ENCODE data around the gene SUPT3H. TPM values are rescaled to one million over a fixed set of nuclear protein-coding genes. Genes with fewer than 3 reads are reported as not detected.
"Not testable (repeated sequence)": the region's sequence is repeated elsewhere in the genome, so short reads cannot be mapped to it uniquely, and the experiment has no call there.

SUPT3H gene
- total RNA-seq, 1 donor, result 7.1 TPM

DNA sequence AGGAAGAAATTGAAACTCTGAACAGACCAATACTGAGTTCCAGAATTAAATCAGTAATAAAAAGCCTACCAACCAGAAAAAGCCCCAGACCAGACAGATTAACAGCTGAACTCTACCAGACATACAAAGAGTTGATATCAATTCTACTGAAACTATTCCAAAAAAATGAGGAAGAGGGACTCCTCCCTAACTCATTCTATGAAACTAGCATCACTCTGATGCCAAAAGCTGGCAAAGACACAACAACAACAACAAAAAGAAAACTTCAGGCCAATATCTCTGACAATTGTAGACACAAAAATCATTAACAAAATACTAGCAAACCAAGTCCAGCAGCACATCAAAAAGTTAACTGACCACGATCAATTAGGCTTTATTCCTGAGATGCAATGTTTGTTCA lies 295.6 kb downstream of the SUPT3H start:
- H3K9me3 ChIP-seq (ENCODE audit: low read depth, low read length), result peaks cover 11% of the 10 kb centered on the region
- no peaks in the 10 kb centered on the region for H3K27me3 ChIP-seq (ENCODE audit: insufficient read depth, low read length)
- H3K4me3 ChIP-seq (ENCODE audit: low read length), result no peak overlapping the region
- H3K4me1 ChIP-seq (ENCODE audit: insufficient read depth, low read length), result no peaks in the 10 kb centered on the region

- Histone ChIP-seq H3K9me3 (ENCODE audit: low read depth, low read length) (peaks cover 11% of the 10 kb centered on the region), H3K4me1 (ENCODE audit: insufficient read depth, low read length) (no peaks in the 10 kb centered on the region), H3K27me3 (ENCODE audit: insufficient read depth, low read length) (no peaks in the 10 kb centered on the region), H3K4me3 (ENCODE audit: low read length) (no peak overlapping the region)
Measured at GRCh38 chr6:45081634-45082033, 296.1 kb downstream of the SUPT3H start.

DNA sequence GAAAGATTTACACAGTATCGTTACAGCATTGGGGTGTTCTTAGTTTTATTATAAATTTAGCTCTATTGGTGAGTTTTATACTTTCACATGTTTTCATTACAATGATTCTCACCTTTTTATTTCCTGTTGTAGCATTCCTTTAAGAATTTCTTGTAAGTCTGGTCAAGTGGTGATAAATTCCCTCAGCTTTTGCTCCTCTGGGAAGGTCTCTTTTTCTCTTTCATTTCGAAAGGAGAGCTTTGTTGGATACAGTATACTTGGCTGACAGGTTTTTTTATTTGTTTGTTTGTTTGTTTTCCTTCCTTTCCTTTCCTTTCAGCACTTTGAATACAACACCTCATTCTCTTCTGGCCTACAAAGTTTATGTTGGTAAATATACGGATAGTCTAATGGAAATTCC lies 299.3 kb downstream of the SUPT3H start:
- Histone ChIP-seq H3K4me3 (ENCODE audit: low read length) (no peak overlapping the region), H3K27me3 (ENCODE audit: insufficient read depth, low read length) (no peaks in the 10 kb centered on the region), H3K9me3 (ENCODE audit: low read depth, low read length) (peaks cover 11% of the 10 kb centered on the region), H3K4me1 (ENCODE audit: insufficient read depth, low read length) (no peaks in the 10 kb centered on the region)

- Histone ChIP-seq H3K4me1 (ENCODE audit: insufficient read depth, low read length) (no peaks in the 10 kb centered on the region), H3K27me3 (ENCODE audit: insufficient read depth, low read length) (no peaks in the 10 kb centered on the region), H3K9me3 (ENCODE audit: low read depth, low read length) (peaks cover 11% of the 10 kb centered on the region), H3K4me3 (ENCODE audit: low read length) (no peak overlapping the region)
Measured at GRCh38 chr6:45076217-45076930, 301.4 kb downstream of the SUPT3H start.

DNA sequence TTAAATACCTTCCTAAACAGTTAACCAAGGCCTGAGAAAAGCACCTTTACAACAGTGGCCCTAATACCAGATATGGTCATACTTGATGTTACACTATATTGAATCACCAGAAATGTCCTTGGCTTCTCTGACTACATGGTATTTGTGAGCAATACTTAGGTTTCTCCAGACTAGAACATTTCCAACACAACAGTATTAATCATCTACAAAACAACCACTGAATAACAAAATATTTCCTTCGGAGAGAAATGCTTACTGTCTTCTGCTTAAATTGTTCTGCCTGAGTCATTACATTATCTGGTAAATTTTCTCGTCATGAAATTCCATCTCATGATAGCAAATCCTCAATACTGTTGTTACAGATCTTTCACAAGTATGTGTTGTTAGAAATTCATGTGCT lies 302.5 kb downstream of the SUPT3H start:
- no peak overlapping the region for H3K4me3 ChIP-seq (ENCODE audit: low read length)
- H3K27me3 ChIP-seq (ENCODE audit: insufficient read depth, low read length), result no peaks in the 10 kb centered on the region
- no peaks in the 10 kb centered on the region for H3K4me1 ChIP-seq (ENCODE audit: insufficient read depth, low read length)
- H3K9me3 ChIP-seq (ENCODE audit: low read depth, low read length), result peaks cover 11% of the 10 kb centered on the region

DNA sequence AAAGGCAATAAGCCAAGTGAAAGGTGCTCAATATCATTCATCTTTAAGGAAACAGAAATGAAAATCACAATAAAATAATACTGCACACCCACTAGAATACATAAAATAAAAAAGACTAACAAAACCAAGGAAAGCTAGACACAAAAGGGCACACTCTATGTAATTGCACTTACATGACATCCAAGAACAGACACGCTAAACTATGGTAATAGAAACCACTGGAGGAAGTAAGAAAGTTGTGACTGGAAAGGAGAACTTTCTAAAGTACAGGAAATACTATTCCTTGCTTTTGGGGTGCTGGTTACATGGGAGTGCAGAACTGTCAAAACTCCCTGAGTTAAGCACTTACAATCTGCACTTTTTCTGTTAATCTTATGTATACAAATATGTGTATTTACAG lies 303.3 kb downstream of the SUPT3H start:
- Histone ChIP-seq H3K4me1 (ENCODE audit: insufficient read depth, low read length) (no peaks in the 10 kb centered on the region), H3K27me3 (ENCODE audit: insufficient read depth, low read length) (no peaks in the 10 kb centered on the region), H3K9me3 (ENCODE audit: low read depth, low read length) (peaks cover 11% of the 10 kb centered on the region), H3K4me3 (ENCODE audit: low read length) (no peak overlapping the region)

DNA sequence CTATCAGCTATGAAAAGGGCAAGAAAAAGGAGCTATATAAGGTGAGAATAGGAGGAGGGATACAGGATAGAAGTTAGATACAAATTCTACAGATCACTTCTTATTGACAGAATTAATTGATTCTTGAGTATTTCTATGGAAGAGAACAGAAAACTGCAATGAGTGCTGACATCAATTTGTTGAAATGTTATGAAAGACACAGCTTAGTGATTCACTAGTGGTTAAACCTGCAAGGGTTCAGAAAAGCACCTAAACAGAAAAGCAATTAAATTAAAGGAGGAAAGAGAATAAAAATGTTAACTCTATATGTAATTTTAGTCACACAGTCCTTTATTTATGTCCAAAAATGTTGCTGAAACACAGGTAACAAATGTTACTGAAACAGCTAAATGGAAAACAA lies 304.0 kb downstream of the SUPT3H start:
- H3K9me3 ChIP-seq (ENCODE audit: low read depth, low read length), result peaks cover 10% of the 10 kb centered on the region
- no peaks in the 10 kb centered on the region for H3K4me1 ChIP-seq (ENCODE audit: insufficient read depth, low read length)
- no peaks in the 10 kb centered on the region for H3K27me3 ChIP-seq (ENCODE audit: insufficient read depth, low read length)
- H3K4me3 ChIP-seq (ENCODE audit: low read length), result no peak overlapping the region

DNA sequence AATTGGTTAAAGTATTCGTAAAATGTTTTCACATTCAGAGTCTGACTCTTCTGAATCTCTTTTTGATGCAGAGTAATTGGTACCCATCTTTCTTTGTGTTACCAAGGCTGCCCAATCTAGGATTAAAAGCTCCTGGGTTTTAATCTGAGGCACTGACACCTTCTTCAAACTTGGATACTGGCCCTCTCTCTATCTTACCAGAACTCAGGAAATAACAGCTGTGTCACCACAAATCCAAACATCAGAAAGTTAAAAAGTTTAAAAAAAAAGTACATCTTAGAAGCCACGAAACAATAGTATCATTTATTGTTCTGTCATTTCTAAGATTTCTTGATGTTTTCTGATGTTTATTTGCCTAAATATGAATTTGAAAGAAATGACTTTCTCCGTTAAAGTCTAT lies 305.1 kb downstream of the SUPT3H start:
- Histone ChIP-seq H3K4me3 (ENCODE audit: low read length) (no peak overlapping the region), H3K27me3 (ENCODE audit: insufficient read depth, low read length) (no peaks in the 10 kb centered on the region), H3K4me1 (ENCODE audit: insufficient read depth, low read length) (no peaks in the 10 kb centered on the region), H3K9me3 (ENCODE audit: low read depth, low read length) (no peaks in the 10 kb centered on the region)

DNA sequence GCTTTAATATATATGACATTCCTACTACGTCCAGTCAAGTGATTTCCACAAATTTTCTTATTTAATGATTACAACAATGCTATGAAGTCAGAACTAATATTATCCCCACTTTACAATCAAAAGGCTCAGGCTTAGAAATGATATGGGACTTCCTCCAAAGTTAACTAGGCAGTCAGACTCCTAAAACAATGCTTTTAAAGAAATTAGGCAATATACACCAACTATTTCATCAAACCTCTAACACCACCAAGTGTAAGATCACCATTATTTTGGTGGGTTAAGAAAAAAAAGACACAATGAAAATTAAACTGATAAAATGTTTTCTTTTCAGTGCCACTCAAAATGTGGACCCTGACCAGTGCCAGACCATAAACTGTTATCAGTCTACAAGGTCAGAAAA lies 305.7 kb downstream of the SUPT3H start:
- H3K27me3 ChIP-seq (ENCODE audit: insufficient read depth, low read length), result no peaks in the 10 kb centered on the region
- no peaks in the 10 kb centered on the region for H3K9me3 ChIP-seq (ENCODE audit: low read depth, low read length)
- H3K4me1 ChIP-seq (ENCODE audit: insufficient read depth, low read length), result no peaks in the 10 kb centered on the region
- no peak overlapping the region for H3K4me3 ChIP-seq (ENCODE audit: low read length)

DNA sequence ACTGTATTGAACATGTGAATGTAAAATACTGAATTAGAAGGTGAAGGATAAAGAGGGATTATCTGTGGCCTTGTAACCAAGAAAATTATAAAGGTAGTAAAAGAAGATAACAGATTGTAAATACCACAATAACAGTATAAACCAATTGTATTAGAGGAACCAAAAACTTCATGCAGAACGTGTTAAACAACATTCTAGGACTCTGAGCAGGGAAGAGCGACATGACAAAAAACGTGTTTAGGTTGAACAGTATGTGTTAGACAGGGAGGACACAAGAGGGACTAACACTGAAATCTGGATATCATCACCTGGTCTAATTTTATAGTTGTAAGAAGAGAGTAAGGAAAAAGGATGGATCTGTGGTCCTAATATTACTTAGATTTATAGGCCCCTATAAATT lies 308.6 kb downstream of the SUPT3H start:
- Histone ChIP-seq H3K4me1 (ENCODE audit: insufficient read depth, low read length) (no peaks in the 10 kb centered on the region), H3K27me3 (ENCODE audit: insufficient read depth, low read length) (no peaks in the 10 kb centered on the region), H3K9me3 (ENCODE audit: low read depth, low read length) (no peaks in the 10 kb centered on the region), H3K4me3 (ENCODE audit: low read length) (no peak overlapping the region)

GRCh38 chr6:45067446-45067845 lies 310.3 kb downstream of the SUPT3H start:
- H3K4me3 ChIP-seq (ENCODE audit: low read length); H3K4me1 ChIP-seq (ENCODE audit: insufficient read depth, low read length); H3K27me3 ChIP-seq (ENCODE audit: insufficient read depth, low read length); H3K9me3 ChIP-seq (ENCODE audit: low read depth, low read length): not testable (repeated sequence)

DNA sequence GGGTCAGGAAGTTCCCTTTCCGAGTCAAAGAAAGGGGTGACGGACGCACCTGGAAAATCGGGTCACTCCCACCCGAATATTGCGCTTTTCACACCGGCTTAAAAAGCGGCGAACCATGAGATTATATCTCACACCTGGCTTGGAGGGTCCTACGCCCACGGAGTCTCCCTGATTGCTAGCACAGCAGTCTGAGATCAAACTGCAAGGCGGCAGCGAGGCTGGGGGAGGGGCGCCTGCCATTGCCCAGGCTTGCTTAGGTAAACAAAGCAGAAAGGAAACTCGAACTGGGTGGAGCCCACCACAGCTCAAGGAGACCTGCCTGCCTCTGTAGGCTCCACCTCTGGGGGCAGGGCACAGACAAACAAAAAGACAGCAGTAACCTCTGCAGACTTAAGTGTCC lies 315.1 kb downstream of the SUPT3H start:
- not testable (repeated sequence) for H3K4me1 ChIP-seq (ENCODE audit: insufficient read depth, low read length); H3K27me3 ChIP-seq (ENCODE audit: insufficient read depth, low read length); H3K9me3 ChIP-seq (ENCODE audit: low read depth, low read length); H3K4me3 ChIP-seq (ENCODE audit: low read length)

GRCh38 chr6:45057711-45058110 lies 320.0 kb downstream of the SUPT3H start:
- no peaks in the 10 kb centered on the region for H3K27me3 ChIP-seq (ENCODE audit: insufficient read depth, low read length)

DNA sequence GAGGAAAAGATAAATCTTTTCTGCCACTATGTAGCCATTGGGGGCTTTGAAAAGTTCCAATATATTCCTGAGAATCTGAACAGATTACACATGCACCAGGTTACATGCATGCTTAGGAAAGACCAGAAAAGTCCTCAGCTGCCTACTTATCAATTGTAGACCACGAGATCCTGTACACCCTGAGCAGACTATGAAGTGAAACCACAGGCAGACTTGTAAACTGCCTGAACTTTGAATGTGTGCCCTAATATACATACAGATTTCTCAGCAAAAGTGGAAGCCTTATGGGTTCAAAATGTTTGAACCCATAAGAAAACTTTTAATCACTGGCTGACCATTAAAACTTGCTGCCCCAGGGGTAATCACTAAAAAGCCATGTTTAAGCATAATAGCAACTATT lies 323.1 kb downstream of the SUPT3H start:
- Histone ChIP-seq H3K9me3 (ENCODE audit: low read depth, low read length) (no peaks in the 10 kb centered on the region), H3K4me3 (ENCODE audit: low read length) (no peak overlapping the region), H3K4me1 (ENCODE audit: insufficient read depth, low read length) (no peaks in the 10 kb centered on the region), H3K27me3 (ENCODE audit: insufficient read depth, low read length) (no peaks in the 10 kb centered on the region)

More at GRCh38 chr6:45057711-45058110, 320.0 kb downstream of the SUPT3H start:
- no peak overlapping the region for H3K4me3 ChIP-seq (ENCODE audit: low read length)
- no peaks in the 10 kb centered on the region for H3K9me3 ChIP-seq (ENCODE audit: low read depth, low read length)
- no peaks in the 10 kb centered on the region for H3K4me1 ChIP-seq (ENCODE audit: insufficient read depth, low read length)

DNA sequence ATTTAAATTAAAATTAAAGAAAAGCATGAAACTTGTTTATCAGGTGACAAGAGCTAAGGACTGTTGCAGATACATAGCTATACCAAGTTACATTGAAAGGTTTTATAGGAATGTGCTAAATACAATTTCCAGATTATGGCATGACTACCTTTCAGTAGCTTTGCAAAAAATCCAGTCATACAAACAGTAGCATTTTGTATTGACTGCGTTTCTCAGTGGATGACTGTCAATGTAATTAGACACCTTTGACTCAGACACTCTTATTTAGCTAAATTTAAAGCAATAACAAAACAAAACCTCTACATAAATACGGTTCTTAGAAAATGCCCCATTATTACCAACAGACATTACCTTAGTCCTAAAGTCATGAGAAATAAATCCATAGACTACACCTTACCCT lies 325.4 kb downstream of the SUPT3H start:
- no peak overlapping the region for H3K4me3 ChIP-seq (ENCODE audit: low read length)
- H3K9me3 ChIP-seq (ENCODE audit: low read depth, low read length), result no peaks in the 10 kb centered on the region
- no peaks in the 10 kb centered on the region for H3K27me3 ChIP-seq (ENCODE audit: insufficient read depth, low read length)
- H3K4me1 ChIP-seq (ENCODE audit: insufficient read depth, low read length), result peaks cover 7% of the 10 kb centered on the region

- Histone ChIP-seq H3K9me3 (ENCODE audit: low read depth, low read length) (no peaks in the 10 kb centered on the region), H3K27me3 (ENCODE audit: insufficient read depth, low read length) (no peaks in the 10 kb centered on the region), H3K4me3 (ENCODE audit: low read length) (no peak overlapping the region), H3K4me1 (ENCODE audit: insufficient read depth, low read length) (peaks cover 7% of the 10 kb centered on the region)
Measured at GRCh38 chr6:45049188-45049843, 328.4 kb downstream of the SUPT3H start.
